ENCODE results near the gene CACNA1C. TPM values are rescaled to one million over a fixed set of nuclear protein-coding genes. Genes with fewer than 3 reads are reported as not detected.
A peak's percentile ranks its signal among the peaks of the same experiment; 100 is the strongest.

Gene CACNA1C
- total and polyA plus RNA-seq, 2 of the 4 experiments (the other 2 are of a cell fraction) = 1.6 to 2.6 TPM

DNA sequence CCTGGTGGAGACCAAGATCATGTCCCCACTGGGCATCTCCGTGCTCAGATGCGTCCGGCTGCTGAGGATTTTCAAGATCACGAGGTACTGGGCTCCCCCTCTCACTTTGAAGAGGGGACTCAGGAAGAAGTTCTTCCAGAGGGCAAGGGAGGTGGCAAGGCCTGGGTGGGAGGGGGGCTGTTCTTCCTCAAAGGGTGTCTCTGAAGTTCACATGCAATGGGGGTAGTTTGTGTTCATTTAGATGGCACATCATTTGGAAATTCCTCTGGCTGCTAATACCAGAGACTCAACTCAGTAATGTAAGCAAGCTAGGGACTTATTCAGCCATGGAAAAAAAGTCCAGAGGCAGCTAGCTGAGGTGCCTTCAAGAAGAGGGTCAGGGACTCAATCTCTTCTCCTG is 514.9 kb downstream of the CACNA1C start:
- TF ChIP-seq SMC3 (IDR thresholded peaks at IDR 0.05; ENCODE audit: low read depth, low read length) (no peak), RFX5 (IDR thresholded peaks at IDR 0.05; ENCODE audit: low read depth, low read length) (no peak), POLR2A (IDR thresholded peaks at IDR 0.05; ENCODE audit: low read depth, low read length) (no peak), NFE2L2 (IDR thresholded peaks at IDR 0.05; ENCODE audit: low read depth, low read length) (no peak), CEBPB (IDR thresholded peaks at IDR 0.05; ENCODE audit: low read depth, low read length) (no peak), RCOR1 (IDR thresholded peaks at IDR 0.05; ENCODE audit: insufficient replicate concordance, low read length) (no peak), BHLHE40 (IDR thresholded peaks at IDR 0.05; ENCODE audit: low read depth, low read length) (no peak), MAFK (IDR thresholded peaks at IDR 0.05; ENCODE audit: low read depth, low read length) (no peak), FOS (IDR thresholded peaks at IDR 0.05; ENCODE audit: low read depth, low read length) (no peak), RAD21 (IDR thresholded peaks at IDR 0.05; ENCODE audit: low read length) (no peak), MAZ (IDR thresholded peaks at IDR 0.05; ENCODE audit: borderline replicate concordance, low read depth, low read length) (no peak), CHD1 (IDR thresholded peaks at IDR 0.05; ENCODE audit: low read depth, low read length) (no peak), MXI1 (IDR thresholded peaks at IDR 0.05; ENCODE audit: borderline replicate concordance, low read depth, low read length) (no peak)
- TF ChIP-seq, protein P1, sequence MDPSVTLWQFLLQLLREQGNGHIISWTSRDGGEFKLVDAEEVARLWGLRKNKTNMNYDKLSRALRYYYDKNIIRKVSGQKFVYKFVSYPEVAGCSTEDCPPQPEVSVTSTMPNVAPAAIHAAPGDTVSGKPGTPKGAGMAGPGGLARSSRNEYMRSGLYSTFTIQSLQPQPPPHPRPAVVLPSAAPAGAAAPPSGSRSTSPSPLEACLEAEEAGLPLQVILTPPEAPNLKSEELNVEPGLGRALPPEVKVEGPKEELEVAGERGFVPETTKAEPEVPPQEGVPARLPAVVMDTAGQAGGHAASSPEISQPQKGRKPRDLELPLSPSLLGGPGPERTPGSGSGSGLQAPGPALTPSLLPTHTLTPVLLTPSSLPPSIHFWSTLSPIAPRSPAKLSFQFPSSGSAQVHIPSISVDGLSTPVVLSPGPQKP (IDR thresholded peaks at IDR 0.05; ENCODE audit: borderline replicate concordance, low read depth, low read length) = no peak
- TF ChIP-seq, protein P2, sequence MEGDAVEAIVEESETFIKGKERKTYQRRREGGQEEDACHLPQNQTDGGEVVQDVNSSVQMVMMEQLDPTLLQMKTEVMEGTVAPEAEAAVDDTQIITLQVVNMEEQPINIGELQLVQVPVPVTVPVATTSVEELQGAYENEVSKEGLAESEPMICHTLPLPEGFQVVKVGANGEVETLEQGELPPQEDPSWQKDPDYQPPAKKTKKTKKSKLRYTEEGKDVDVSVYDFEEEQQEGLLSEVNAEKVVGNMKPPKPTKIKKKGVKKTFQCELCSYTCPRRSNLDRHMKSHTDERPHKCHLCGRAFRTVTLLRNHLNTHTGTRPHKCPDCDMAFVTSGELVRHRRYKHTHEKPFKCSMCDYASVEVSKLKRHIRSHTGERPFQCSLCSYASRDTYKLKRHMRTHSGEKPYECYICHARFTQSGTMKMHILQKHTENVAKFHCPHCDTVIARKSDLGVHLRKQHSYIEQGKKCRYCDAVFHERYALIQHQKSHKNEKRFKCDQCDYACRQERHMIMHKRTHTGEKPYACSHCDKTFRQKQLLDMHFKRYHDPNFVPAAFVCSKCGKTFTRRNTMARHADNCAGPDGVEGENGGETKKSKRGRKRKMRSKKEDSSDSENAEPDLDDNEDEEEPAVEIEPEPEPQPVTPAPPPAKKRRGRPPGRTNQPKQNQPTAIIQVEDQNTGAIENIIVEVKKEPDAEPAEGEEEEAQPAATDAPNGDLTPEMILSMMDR (conservative IDR thresholded peaks at IDR 0.05; ENCODE audit: low read depth, low read length) = no peak
- TF ChIP-seq, protein P3, sequence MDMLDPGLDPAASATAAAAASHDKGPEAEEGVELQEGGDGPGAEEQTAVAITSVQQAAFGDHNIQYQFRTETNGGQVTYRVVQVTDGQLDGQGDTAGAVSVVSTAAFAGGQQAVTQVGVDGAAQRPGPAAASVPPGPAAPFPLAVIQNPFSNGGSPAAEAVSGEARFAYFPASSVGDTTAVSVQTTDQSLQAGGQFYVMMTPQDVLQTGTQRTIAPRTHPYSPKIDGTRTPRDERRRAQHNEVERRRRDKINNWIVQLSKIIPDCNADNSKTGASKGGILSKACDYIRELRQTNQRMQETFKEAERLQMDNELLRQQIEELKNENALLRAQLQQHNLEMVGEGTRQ (IDR thresholded peaks at IDR 0.05; ENCODE audit: low read depth, low read length) = no peak
- POLR2A ChIA-PET (ENCODE audit: unreplicated experiment) = no interaction called here
- CTCF ChIA-PET = no interaction called here

More for the DNA sequence above, 514.9 kb downstream of the CACNA1C start:
- no peak overlapping the region for H2BK5ac ChIP-seq (ENCODE audit: low read depth, low read length, poor library complexity, severe bottlenecking)
- H2BK20ac ChIP-seq (ENCODE audit: low read depth, low read length) = no peak overlapping the region
- H4K8ac ChIP-seq (ENCODE audit: low read depth in 2 of 2, low read length in 2 of 2) = no peak overlapping the region
- H3K4me3 ChIP-seq (ENCODE audit: insufficient read depth, low read depth, low read length) = no peak overlapping the region
- 0 out of 2 replicates have a peak, but pooled peaks cover 3% of the 10 kb centered on the region for H3K36me3 ChIP-seq (ENCODE audit: control insufficient read depth, insufficient read depth, low read length)
- no peak overlapping the region for H3K56ac ChIP-seq (ENCODE audit: extremely low read depth, insufficient read depth, low read length)
- no peak overlapping the region for H2AFZ ChIP-seq (replicated peaks; ENCODE audit: low read length, poor library complexity)
- no peak overlapping the region for H2AK9ac ChIP-seq (replicated peaks; ENCODE audit: low read depth, low read length, poor library complexity)
- no peaks in the 10 kb centered on the region for H3K9me3 ChIP-seq (ENCODE audit: control insufficient read depth, insufficient read depth, low read length)
- H3K79me1 ChIP-seq (ENCODE audit: low read depth in 1 of 2, low read length in 2 of 2) = no peaks in the 10 kb centered on the region
- no peak overlapping the region for H4K5ac ChIP-seq (ENCODE audit: low read depth, low read length)
- H3K18ac ChIP-seq (ENCODE audit: low read depth, low read length) = no peak overlapping the region
- no peak overlapping the region for H3K9ac ChIP-seq (ENCODE audit: low read depth, low read length)
- dilution Hi-C loops (cut with HindIII; ENCODE audit: low sequenced_read_pairs, unreplicated experiment) = no loop called here
- no peak overlapping the region for H2AK5ac ChIP-seq (ENCODE audit: low read depth, low read length)
- no peak overlapping the region for H3K27ac ChIP-seq (ENCODE audit: insufficient read depth, low read length)
- WGBS, 2 experiments (ENCODE audit: extremely low coverage in 2 of 2, insufficient read length in 1 of 2) = no CpG with 5 or more reads among the region's 4 CpGs
- DNase-seq (no peak), ATAC-seq (ENCODE audit: low read depth) (peak; percentile 27; the same call in 1 of the 2 replicates)
- no peak overlapping the region for H4K91ac ChIP-seq (ENCODE audit: insufficient read depth, low read depth, low read length)
- H3K23ac ChIP-seq (ENCODE audit: low read depth, low read length) = no peak overlapping the region
- no peak overlapping the region for H2BK120ac ChIP-seq (ENCODE audit: low read depth, low read length)
- no TSS peak for BruUV-seq (replicated peaks)
- no peak overlapping the region for H3K4me2 ChIP-seq (ENCODE audit: low read depth, low read length)
- in situ Hi-C loops (cut with MboI; ENCODE audit: low sequenced_read_pairs) = no loop called here
- H4K20me1 ChIP-seq (ENCODE audit: insufficient read depth, low read length) = no peaks in the 10 kb centered on the region
- no peak overlapping the region for H3K4ac ChIP-seq (ENCODE audit: low read depth, low read length)
- no peaks in the 10 kb centered on the region for H3K4me1 ChIP-seq (ENCODE audit: control insufficient read depth, insufficient read depth, low read length)
- peaks cover 5% of the 10 kb centered on the region for H3K27me3 ChIP-seq (ENCODE audit: control insufficient read depth, insufficient read depth, low read length)
- H2BK15ac ChIP-seq (ENCODE audit: low read depth, low read length) = no peak overlapping the region
- no peak overlapping the region for H3K14ac ChIP-seq (replicated peaks; ENCODE audit: low read depth, low read length)
- no peaks in the 10 kb centered on the region; the same call in 1 of the 2 replicates for H3K9me1 ChIP-seq (ENCODE audit: insufficient read depth, low read length)
- intact Hi-C loops (cut with micrococcal nuclease) = no loop called here

Measured in IMR-90 (cell line).